Endothelial cell of umbilical vein (primary cell): ENCODE results near the gene CDKN2AIP.

Source experiments
- CTCF ChIP-seq, 2 donors: IDR thresholded peaks; 1 replicate in 1 of 2; 2 replicates in 1 of 2; pipeline ENCODE4 v1.5.1; 2011; ENCODE audit warnings: low read length in 2 of 2, mild to moderate bottlenecking in 2 of 2, moderate library complexity in 2 of 2, control low read depth in 1 of 2, inconsistent platforms in 1 of 2, low read depth in 1 of 2; ENCODE audit not compliant: insufficient read depth in 1 of 2; ENCODE audit errors: extremely low read depth in 1 of 2
- EZH2 ChIP-seq: IDR thresholded peaks from 2 replicates; pipeline ENCODE4 v1.6.1; 2012; ENCODE audit warnings: borderline replicate concordance, low read depth, mild to moderate bottlenecking, moderate library complexity, low read length, inconsistent platforms; ENCODE audit not compliant: severe bottlenecking
- FOS ChIP-seq: IDR thresholded peaks from 2 replicates; pipeline ENCODE4 v1.6.1; 2011; ENCODE audit warnings: mild to moderate bottlenecking, low read length, moderate library complexity, borderline replicate concordance; ENCODE audit not compliant: insufficient read depth
- GATA2 ChIP-seq: IDR thresholded peaks from 2 replicates; pipeline ENCODE4 v1.7.0; 2011; ENCODE audit warnings: low read depth, mild to moderate bottlenecking, moderate library complexity, mixed read lengths, low read length; ENCODE audit not compliant: insufficient read length, insufficient read depth
- JUN ChIP-seq: IDR thresholded peaks from 2 replicates; pipeline ENCODE4 v1.6.1; 2011; ENCODE audit warnings: borderline replicate concordance, low read depth; ENCODE audit not compliant: insufficient read length, insufficient read depth
- MAX ChIP-seq: IDR thresholded peaks from 2 replicates; pipeline ENCODE4 v1.6.1; 2011; ENCODE audit not compliant: insufficient read depth, insufficient read length
- POLR2A ChIP-seq: IDR thresholded peaks from 2 replicates; pipeline ENCODE4 v1.6.1; 2012; ENCODE audit warnings: low read depth, mild to moderate bottlenecking, control low read depth, low read length
- POLR2AphosphoS5 ChIP-seq: IDR thresholded peaks from 2 replicates; pipeline ENCODE4 v1.6.1; 2012; ENCODE audit warnings: low read depth, mild to moderate bottlenecking, control low read depth, low read length, moderate library complexity; ENCODE audit not compliant: insufficient read depth

GRCh38 chr4:183405303-183405702 is 39.1 kb upstream of the CDKN2AIP start:
- TF ChIP-seq CTCF (IDR thresholded peaks at IDR 0.05; ENCODE audit: extremely low read depth in 1 of 2, insufficient read depth in 1 of 2, low read depth in 1 of 2, low read length in 2 of 2) (no peak), POLR2AphosphoS5 (no peak), POLR2A (no peak), GATA2 (no peak), EZH2 (no peak), JUN (no peak), MAX (no peak), FOS (no peak)
